Measurements from ENCODE around the gene APC2.
A peak's percentile ranks its signal among the peaks of the same experiment; 100 is the strongest.

The APC2 gene

GRCh38 chr19:1482361-1483130 is 32.6 kb downstream of the APC2 start:
- no peak for DNase-seq

GRCh38 chr19:1483131-1483978 is 33.4 kb downstream of the APC2 start:
- DNase-seq, result no peak

GRCh38 chr19:1483979-1484428 is 34.1 kb downstream of the APC2 start:
- no peak for DNase-seq

GRCh38 chr19:1486720-1487575 is 37.0 kb downstream of the APC2 start:
- DNase-seq, result no peak

GRCh38 chr19:1487576-1488281 is 37.8 kb downstream of the APC2 start:
- DNase-seq, result no peak

- DNase-seq, result no peak
These were observed 38.3 kb downstream of the APC2 start for GRCh38 chr19:1488282-1488601.

- no peak for DNase-seq
These were observed 39.8 kb downstream of the APC2 start for GRCh38 chr19:1489463-1490310.

GRCh38 chr19:1490311-1491113 is 40.6 kb downstream of the APC2 start, which contains the start of gene PCSK4:
Gene PCSK4, minus strand, starts transcription at chr19:1490350. Its CDS starts 4 bp downstream, at chr19:1490346.
- peak; percentile 99 for DNase-seq

GRCh38 chr19:1491114-1491848 is 41.4 kb downstream of the APC2 start, which contains the start of gene REEP6:
Gene REEP6, plus strand, starts transcription at chr19:1491181. Its CDS starts 89 bp downstream, at chr19:1491270.
- DNase-seq, result no peak

- no peak for DNase-seq
These were observed 41.9 kb downstream of the APC2 start for GRCh38 chr19:1491849-1492170.

- DNase-seq, result no peak
These were observed 42.6 kb downstream of the APC2 start for GRCh38 chr19:1492474-1493006.

GRCh38 chr19:1494115-1494815 is 44.3 kb downstream of the APC2 start:
- DNase-seq, result no peak

GRCh38 chr19:1495051-1495798 is 45.3 kb downstream of the APC2 start:
- DNase-seq, result no peak

- no peak for DNase-seq
These were observed 46.1 kb downstream of the APC2 start for GRCh38 chr19:1495799-1496713.

GRCh38 chr19:1496714-1497577 is 47.0 kb downstream of the APC2 start:
- no peak for DNase-seq

Measured in midbrain (tissue), 1 donor.